HG02970 (cell line): ENCODE measurements around the gene PLCB2.

Experiments
- ATAC-seq: cut with Tn5 transposase; IDR thresholded peaks from one replicate; pipeline ENCODE4 v1.9.1; 2021; ENCODE audit warnings: mild to moderate bottlenecking, moderate library complexity, moderate number of reproducible peaks; ENCODE audit not compliant: unreplicated experiment, low FRiP score

PLCB2 gene

GRCh38 chr15:40340740-40341400 is 33.1 kb upstream of the PLCB2 start, which contains the start of gene CCDC9B:
TSS of gene CCDC9B (minus strand) at chr15:40340939. CDS start at chr15:40340819, 120 bp downstream.
- no peak for ATAC-seq

GRCh38 chr15:40340038-40340739 is 32.5 kb upstream of the PLCB2 start:
- ATAC-seq = no peak

DNA sequence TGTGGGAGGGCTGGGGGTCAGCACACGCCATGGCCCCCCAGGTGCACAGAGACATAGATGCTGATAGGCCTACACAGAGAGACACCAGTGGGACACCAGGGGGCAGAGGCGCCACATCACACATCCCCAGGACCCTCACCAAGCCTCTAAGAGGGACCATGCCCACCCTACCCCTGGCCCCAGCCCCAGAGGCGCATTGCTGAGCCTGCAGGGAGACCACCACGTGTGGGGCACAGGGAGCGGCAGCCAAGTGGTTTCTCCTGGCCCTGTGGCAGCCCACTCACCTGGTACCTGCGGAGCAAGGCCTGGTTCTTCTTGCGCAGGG is 31.8 kb upstream of the PLCB2 start:
- no peak for ATAC-seq

DNA sequence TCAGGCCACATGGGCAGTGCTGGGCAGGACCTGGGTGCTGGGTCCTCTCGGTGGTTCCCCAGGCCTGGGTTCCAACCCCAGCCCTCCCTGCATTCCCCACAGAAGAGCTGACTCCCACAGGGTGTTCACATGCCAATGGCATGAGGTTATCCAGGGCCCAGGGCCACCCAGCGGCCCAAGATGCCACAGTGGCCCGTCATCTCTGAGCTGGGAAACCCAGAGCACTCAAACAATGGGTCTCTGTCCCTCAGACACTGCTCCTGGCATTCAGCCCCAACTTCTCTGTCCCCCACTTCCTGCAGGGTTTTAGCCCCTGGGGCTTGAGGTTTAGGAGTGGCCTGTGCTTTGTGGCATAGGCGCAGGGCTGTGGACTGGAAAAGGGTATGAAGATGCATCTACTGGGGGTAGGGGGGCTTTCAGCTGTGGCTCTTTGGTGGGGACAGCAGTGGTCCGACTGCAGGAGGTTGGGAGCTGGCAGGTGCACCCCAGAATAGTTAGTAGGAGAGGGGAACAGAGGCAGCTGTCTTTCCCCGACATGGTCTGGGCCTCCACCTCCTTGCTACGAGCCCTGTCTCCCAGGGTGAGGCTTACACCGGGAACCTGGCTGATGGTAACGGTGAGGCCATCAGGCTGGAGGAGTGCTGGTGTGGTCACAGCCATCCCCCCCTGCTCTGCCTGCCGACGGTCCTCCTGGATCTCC is 31.3 kb upstream of the PLCB2 start:
- ATAC-seq = no peak

DNA sequence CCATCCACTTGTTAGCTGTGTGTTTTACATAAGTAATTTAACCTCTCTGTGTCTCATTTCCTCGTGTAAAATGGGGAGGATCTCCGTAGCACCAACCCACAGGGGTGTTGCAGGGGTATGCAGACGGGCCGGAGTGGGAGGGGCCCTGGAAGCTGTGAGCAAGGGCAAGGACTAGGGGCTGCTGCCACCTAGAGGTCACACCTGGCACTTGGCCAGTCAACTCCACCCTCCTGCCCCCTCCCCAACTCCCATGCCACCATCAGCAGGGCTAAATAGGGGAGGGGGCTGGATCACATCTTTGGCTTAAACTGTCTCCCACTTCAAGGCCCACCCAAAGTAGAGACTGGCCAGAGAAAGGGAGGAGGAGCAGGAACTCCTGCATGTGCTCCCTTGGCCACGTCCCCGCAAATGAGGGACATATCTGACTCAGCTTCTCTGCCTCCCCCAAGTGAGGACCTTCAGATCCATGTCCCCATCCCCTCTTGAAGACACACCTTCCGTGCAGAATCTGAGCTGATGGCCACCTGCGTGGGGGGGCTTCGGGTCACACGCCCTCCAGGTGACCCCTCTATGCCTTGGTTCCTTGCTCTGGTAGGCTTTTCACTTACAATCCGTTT is 30.4 kb upstream of the PLCB2 start:
- no peak for ATAC-seq

GRCh38 chr15:40337597-40337996 is 29.9 kb upstream of the PLCB2 start:
- ATAC-seq = no peak

DNA sequence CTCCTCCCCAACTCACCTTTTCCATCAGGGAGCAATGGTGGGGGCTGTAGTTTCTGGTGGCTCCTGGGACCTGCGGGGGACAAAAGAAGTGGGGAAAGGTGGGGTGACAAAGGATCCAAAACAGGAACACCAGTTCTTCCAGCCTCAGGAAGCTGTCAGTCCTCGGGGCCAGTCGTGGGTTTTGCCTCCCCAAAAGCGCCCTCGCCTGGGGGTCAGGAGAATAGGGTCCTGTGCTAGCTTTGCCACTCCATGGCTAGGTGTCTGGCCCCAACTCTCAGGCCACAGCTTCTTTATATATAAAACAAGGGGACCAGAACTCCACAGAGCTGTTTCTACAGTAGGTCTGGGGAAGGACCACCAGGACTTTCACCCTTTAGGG is 29.0 kb upstream of the PLCB2 start:
- ATAC-seq = no peak

DNA sequence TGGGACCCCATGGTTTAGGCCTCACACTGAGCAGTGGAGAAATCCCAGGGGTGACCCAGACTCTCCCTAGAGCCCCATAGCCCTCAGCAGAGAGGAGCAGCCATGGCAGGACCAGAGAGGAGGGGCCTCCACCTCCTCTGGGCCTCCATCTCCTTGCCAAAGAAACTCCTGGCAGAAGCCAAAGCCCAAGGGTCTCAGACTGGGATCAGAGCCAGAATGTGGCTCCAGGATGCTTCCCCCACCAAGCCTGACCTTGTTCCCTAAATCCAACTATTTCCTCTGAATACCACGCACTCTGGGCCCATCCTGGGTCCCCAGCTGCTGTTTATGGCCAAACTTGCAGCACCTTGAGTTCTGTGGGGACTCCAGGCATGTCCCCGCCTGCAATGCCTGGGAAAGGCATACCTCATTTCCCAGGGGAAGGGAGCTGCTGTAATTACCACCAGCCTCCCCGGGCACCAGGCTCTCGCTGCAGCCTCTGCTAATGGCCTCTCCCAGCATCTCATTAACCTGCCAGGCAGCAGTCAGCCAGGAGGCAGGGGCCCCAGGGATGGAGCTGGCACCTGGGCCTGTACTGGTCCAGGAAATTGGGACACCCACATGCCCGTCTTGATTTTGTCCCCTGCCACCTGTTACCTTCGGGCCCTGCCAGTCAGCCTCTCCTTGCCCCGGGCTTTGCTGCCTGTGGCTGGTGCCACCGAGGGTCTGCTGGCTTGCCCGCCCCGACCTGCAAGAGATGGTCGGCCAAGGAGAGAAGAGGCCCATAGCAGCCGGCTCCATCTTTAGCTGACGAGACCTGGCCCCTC is 28.4 kb upstream of the PLCB2 start:
- ATAC-seq = no peak

- no peak for ATAC-seq
These were observed 27.4 kb upstream of the PLCB2 start for GRCh38 chr15:40334941-40335795.

DNA sequence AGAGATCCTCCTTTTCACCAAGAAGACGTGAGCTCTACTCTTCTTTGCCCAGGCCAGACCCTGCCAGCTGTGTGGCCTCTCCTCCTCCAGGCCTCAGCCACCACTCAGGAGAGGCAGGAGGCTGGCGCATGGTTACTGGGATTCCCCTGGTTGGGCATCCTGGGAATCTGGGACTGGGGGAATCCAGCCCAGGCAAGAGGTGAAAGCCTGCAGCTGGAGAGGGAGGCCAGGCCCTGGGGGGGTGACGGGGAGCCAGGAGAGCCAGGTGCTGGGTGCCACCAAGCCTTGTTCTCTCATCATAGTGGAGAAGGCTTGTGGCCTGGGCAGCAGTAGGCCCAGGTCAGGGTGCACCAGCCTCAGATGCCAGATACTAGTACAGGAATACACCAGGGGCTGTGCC is 26.8 kb upstream of the PLCB2 start:
- ATAC-seq = no peak

DNA sequence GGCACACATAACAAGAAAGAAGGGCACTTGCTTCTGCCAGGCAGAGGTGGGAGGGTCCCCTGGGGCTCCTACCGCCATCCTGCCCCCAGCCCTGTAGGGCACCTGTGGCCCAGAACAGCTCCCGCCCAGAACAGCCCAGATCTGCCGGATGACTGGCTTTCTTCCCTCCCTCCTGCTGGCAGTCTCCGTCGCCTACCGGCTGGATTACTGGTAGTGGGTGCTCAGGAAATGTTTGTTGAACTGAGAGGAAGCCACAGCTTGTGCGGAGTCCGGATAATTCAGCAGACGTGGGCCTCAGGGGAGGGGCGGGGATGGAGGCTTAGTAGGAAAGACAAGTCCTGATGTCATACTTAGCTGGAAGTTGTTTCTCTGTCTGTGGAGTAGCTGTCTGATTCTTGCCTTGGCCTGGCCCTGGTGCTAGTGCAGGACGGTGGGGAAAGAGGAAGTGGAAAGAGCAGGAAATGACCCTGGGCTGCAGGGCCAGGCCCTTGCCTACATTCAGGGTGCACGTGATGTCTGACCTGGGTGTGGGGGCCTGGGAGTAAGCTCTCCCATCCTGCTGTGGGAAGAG is 26.3 kb upstream of the PLCB2 start:
- ATAC-seq = no peak

DNA sequence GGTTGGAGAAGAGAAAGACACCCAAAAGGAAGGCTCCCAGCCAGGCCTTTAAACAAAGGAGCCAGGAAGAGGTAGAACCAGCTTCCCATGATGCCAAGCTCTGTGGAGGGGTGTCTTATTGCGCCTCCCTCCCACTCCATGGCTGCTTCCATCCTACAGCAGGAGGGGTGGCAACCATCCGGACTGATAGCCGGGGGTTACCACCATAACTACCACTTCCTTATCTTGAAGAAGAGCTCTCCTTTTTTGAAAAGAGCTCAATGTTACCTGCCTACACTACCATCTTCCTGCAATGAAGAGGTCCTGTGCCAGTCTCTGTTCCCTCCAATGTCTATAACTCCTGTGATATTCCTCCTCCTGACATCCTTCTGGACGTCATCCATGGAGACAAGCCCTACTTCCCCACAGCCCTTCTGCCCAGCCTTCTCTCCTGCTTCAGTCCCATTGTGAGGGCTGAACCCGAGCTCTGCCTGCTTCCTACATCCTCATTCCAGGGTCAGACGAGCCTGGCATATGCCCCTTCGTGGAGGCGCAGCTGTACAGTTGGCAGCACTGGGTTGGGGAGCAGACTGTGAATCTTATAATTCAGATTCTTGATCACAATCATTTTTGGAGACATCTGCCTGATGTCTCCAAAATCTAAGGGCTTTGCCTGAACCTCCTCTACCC is 24.5 kb upstream of the PLCB2 start:
- no peak for ATAC-seq

- no peak for ATAC-seq
These were observed 23.9 kb upstream of the PLCB2 start for GRCh38 chr15:40331637-40332036.

- no peak for ATAC-seq
These were observed 23.3 kb upstream of the PLCB2 start for GRCh38 chr15:40331026-40331425.

- no peak for ATAC-seq
These were observed 22.7 kb upstream of the PLCB2 start for GRCh38 chr15:40330368-40330836.

GRCh38 chr15:40329804-40330203 is 22.1 kb upstream of the PLCB2 start:
- ATAC-seq = no peak

DNA sequence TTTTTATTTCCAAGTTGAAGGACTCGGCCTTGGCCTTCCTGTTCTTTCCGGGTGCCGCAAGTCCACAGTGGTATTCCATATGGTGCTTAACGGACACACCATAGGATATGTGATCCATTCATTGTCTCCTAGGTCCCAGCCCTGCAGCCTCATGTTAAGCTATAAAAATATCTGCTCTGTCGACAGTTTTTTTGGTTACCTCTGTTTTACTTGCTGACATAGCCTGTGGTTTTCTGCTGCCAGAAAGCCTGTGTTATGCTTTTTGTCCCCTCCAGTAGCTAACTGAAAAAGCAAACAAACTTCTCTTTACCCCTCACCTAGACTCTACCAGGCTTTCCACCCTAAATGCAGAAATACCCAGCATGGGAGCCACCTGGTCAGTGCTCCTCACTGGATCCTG is 21.0 kb upstream of the PLCB2 start:
- no peak for ATAC-seq

- no peak for ATAC-seq
These were observed 20.4 kb upstream of the PLCB2 start for GRCh38 chr15:40328176-40328575.

DNA sequence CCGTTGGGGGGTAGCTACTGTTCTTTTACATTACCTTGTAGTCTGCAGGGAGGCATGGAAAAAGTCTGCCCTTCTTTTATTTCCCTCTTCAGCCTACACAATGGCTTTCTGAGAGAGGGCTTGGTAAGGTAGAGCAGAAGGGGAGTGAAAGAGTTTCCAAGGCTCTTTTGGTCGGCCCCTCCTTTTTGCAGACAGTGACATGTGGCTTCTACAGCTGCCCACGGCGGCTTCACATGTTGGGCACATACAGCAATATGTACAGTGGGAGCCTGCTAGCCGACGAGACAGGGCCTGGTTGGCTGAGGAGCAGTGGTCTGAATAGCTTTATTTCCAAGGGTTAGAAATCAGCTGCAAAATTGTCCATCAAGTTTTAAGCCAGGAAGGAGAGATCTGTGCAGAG is 19.7 kb upstream of the PLCB2 start:
- ATAC-seq = no peak
